GM13976 (cell line): ENCODE measurements around the gene PLEKHG3.

Experiments
- DNase-seq: peaks from one replicate; pipeline ENCODE4 v3.0.0; 2012; ENCODE audit warnings: low spot score
- in situ Hi-C: fragments of 300-500 bp; cut with MboI; formaldehyde crosslinking; loops from one replicate; pipeline ENCODE4 v1.12.0; 2022; ENCODE audit warnings: low sequenced_read_pairs, mixed read lengths, inconsistent platforms; ENCODE audit not compliant: unreplicated experiment
- TF ChIP-seq, protein P1 (sequence below): IDR thresholded peaks from 2 replicates; pipeline ENCODE4 v1.5.1; 2012; ENCODE audit warnings: borderline replicate concordance, mild to moderate bottlenecking; ENCODE audit not compliant: insufficient read depth; ENCODE audit errors: extremely low read depth, missing control alignments, control extremely low read depth

The PLEKHG3 gene

GRCh38 chr14:64737391-64738280 is 33.4 kb downstream of the PLEKHG3 start:
- in situ Hi-C loops: no loop called here
- no peak for DNase-seq
- TF ChIP-seq, protein P1, sequence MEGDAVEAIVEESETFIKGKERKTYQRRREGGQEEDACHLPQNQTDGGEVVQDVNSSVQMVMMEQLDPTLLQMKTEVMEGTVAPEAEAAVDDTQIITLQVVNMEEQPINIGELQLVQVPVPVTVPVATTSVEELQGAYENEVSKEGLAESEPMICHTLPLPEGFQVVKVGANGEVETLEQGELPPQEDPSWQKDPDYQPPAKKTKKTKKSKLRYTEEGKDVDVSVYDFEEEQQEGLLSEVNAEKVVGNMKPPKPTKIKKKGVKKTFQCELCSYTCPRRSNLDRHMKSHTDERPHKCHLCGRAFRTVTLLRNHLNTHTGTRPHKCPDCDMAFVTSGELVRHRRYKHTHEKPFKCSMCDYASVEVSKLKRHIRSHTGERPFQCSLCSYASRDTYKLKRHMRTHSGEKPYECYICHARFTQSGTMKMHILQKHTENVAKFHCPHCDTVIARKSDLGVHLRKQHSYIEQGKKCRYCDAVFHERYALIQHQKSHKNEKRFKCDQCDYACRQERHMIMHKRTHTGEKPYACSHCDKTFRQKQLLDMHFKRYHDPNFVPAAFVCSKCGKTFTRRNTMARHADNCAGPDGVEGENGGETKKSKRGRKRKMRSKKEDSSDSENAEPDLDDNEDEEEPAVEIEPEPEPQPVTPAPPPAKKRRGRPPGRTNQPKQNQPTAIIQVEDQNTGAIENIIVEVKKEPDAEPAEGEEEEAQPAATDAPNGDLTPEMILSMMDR: no peak

- TF ChIP-seq, protein P1: no peak
- in situ Hi-C loops: no loop called here
- DNase-seq: no peak
Measured at GRCh38 chr14:64738281-64738804, 34.1 kb downstream of the PLEKHG3 start.

DNA sequence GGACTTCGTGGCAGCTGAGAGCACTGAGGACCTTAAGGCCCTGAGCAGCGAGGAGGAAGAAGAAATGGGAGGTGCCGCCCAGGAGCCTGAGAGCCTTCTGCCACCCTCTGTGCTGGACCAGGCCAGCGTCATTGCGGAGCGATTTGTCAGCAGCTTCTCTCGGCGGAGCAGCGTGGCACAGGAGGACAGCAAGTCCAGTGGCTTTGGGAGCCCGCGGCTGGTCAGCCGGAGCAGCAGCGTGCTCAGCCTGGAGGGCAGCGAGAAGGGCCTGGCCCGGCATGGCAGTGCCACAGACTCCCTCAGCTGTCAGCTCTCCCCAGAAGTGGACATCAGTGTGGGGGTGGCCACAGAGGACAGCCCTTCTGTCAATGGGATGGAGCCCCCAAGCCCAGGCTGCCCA is 37.0 kb downstream of the PLEKHG3 start:
- in situ Hi-C loops: no loop called here
- no peak for DNase-seq
- TF ChIP-seq, protein P1: no peak

- in situ Hi-C loops: no loop called here
- DNase-seq: no peak
- TF ChIP-seq, protein P1: no peak
Measured at GRCh38 chr14:64741961-64742360, 37.7 kb downstream of the PLEKHG3 start.

- TF ChIP-seq, protein P1: no peak
- DNase-seq: no peak
- in situ Hi-C loops: no loop called here
Measured at GRCh38 chr14:64743061-64743460, 38.8 kb downstream of the PLEKHG3 start.

DNA sequence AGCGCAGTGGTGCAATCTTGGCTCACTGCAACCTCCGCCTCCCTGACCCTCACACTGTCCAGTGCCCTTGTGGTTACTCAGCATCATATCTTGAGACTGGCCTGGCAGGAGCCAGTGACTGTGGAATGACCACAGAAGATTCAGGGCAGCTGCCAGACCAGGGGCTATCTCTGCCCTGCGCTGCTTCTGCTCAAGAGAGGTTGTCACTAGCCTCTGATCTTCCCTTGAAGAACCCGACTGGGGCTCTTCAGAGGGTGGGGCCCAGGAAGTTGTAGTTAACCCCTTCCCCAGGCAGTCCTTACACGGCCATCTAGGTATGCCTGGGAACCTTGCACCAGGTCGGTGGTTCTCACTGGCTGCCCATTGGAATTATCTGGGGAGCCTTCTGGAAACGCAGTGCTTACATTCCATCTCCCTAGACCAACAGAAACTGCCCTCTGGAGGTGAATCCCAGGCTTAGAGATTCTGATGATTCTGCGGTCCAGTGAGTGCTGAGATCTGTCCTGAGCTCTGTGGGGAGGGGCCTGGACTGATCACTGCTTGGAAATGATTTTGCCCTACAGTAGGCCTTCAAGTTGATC is 41.4 kb downstream of the PLEKHG3 start:
- TF ChIP-seq, protein P1: no peak
- DNase-seq: no peak
- in situ Hi-C loops: no loop called here
